Stimulated activated CD4-positive, alpha-beta T cell treated with anti-CD3 and anti-CD28 coated beads, Interleukin-1b, Interleukin-23, amount 100 ng/mL, for 48 hours (primary cell): ENCODE measurements around the gene ACTR1A.
"Not testable (repeated sequence)": the region's sequence is repeated elsewhere in the genome, so short reads cannot be mapped to it uniquely, and the experiment has no call there.

Source experiments
- DNase-seq: peaks from one replicate; pipeline ENCODE4 v3.0.0-alpha.2; 2020

The ACTR1A gene

GRCh38 chr10:102502337-102503151 is at the start of gene ACTR1A:
Gene ACTR1A, minus strand, starts transcription at chr10:102502712. Its CDS starts 65 bp downstream, at chr10:102502647.
- peak; percentile 94 for DNase-seq

- DNase-seq = no peak
Observed at GRCh38 chr10:102550636-102551210, 48.2 kb upstream of the ACTR1A start.

- no peak for DNase-seq
Observed at GRCh38 chr10:102549549-102549948, 47.0 kb upstream of the ACTR1A start.

GRCh38 chr10:102546606-102547320 is 44.3 kb upstream of the ACTR1A start:
- DNase-seq = no peak

GRCh38 chr10:102545997-102546396 is 43.5 kb upstream of the ACTR1A start:
- no peak for DNase-seq

- no peak for DNase-seq
Observed at GRCh38 chr10:102545265-102545871, 42.9 kb upstream of the ACTR1A start.

GRCh38 chr10:102542800-102543418 is 40.4 kb upstream of the ACTR1A start:
- DNase-seq = no peak

- DNase-seq = peak; percentile 8
Observed at GRCh38 chr10:102540023-102540422, 37.5 kb upstream of the ACTR1A start.

GRCh38 chr10:102538811-102539210 is 36.3 kb upstream of the ACTR1A start:
- DNase-seq = no peak

- no peak for DNase-seq
Observed at GRCh38 chr10:102537948-102538347, 35.4 kb upstream of the ACTR1A start.

GRCh38 chr10:102537367-102537766 is 34.9 kb upstream of the ACTR1A start:
- no peak for DNase-seq

GRCh38 chr10:102535481-102536147 is 33.1 kb upstream of the ACTR1A start:
- DNase-seq = no peak

- DNase-seq = not testable (repeated sequence)
Observed at GRCh38 chr10:102534966-102535365, 32.5 kb upstream of the ACTR1A start.

GRCh38 chr10:102534333-102534732 is 31.8 kb upstream of the ACTR1A start:
- no peak for DNase-seq

- no peak for DNase-seq
Observed at GRCh38 chr10:102527546-102527945, 25.0 kb upstream of the ACTR1A start.

- DNase-seq = no peak
Observed at GRCh38 chr10:102524746-102525145, 22.2 kb upstream of the ACTR1A start.

- no peak for DNase-seq
Observed at GRCh38 chr10:102523250-102524029, 20.9 kb upstream of the ACTR1A start.

- no peak for DNase-seq
Observed at GRCh38 chr10:102522874-102523249, 20.4 kb upstream of the ACTR1A start.

- no peak for DNase-seq
Observed at GRCh38 chr10:102519246-102519825, 16.8 kb upstream of the ACTR1A start.

- DNase-seq = no peak
Observed at GRCh38 chr10:102517553-102517952, 15.0 kb upstream of the ACTR1A start.

- DNase-seq = no peak
Observed at GRCh38 chr10:102515724-102516123, 13.2 kb upstream of the ACTR1A start.
